SK-N-SH treated with all-trans-retinoic acid at 6 μM for 48 hours (cell line): ENCODE results near the gene GSN.

Experiments
- ATAC-seq: fragments of 200-7000 bp; cut with Tn5 transposase; 3 replicates; pipeline ENCODE4 v1.9.1; 2020; ENCODE audit warnings: mild to moderate bottlenecking, moderate library complexity
- ARNTL ChIP-seq: fragments of 450-650 bp; formaldehyde crosslinking; IDR thresholded peaks from 2 replicates; pipeline ENCODE4 v1.5.0; 2020; ENCODE audit warnings: low read depth, mild to moderate bottlenecking, moderate library complexity, borderline replicate concordance
- BACH2 ChIP-seq: fragments of 250-450 bp; sonication (Bioruptor Pico); IDR thresholded peaks from 2 replicates; pipeline ENCODE4 v1.9.0; 2021; ENCODE audit warnings: mild to moderate bottlenecking, borderline replicate concordance
- CSDC2 ChIP-seq: fragments of 250-450 bp; sonication (Bioruptor Pico); IDR thresholded peaks from 2 replicates; pipeline ENCODE4 v1.5.0; 2020; ENCODE audit warnings: mild to moderate bottlenecking, moderate library complexity
- ESRRG ChIP-seq: fragments of 250-450 bp; sonication (Bioruptor Pico); IDR thresholded peaks from 2 replicates; pipeline ENCODE4 v1.6.1; 2021; ENCODE audit warnings: mild to moderate bottlenecking
- GLIS3 ChIP-seq: fragments of 250-450 bp; sonication (Bioruptor Pico); IDR thresholded peaks from 2 replicates; pipeline ENCODE4 v1.5.0; 2020; ENCODE audit warnings: mild to moderate bottlenecking, moderate library complexity
- ISL1 ChIP-seq: fragments of 250-450 bp; sonication (Bioruptor Pico); IDR thresholded peaks from 2 replicates; pipeline ENCODE4 v2.1.2; 2022; ENCODE audit warnings: mild to moderate bottlenecking, moderate library complexity
- PPARA ChIP-seq: fragments of 250-450 bp; sonication (Bioruptor Pico); IDR thresholded peaks from 2 replicates; pipeline ENCODE4 v1.5.0; 2020; ENCODE audit warnings: mild to moderate bottlenecking, borderline replicate concordance
- RARB ChIP-seq: fragments of 250-450 bp; sonication (Bioruptor Pico); IDR thresholded peaks from 2 replicates; pipeline ENCODE4 v1.8.0; 2021; ENCODE audit warnings: mild to moderate bottlenecking, moderate library complexity
- SNAI2 ChIP-seq: fragments of 250-450 bp; sonication (Bioruptor Pico); IDR thresholded peaks from 2 replicates; pipeline ENCODE4 v1.5.0; 2020; ENCODE audit warnings: mild to moderate bottlenecking, moderate library complexity
- TCF4 ChIP-seq: fragments of 250-450 bp; sonication (Bioruptor Pico); IDR thresholded peaks from 2 replicates; pipeline ENCODE4 v1.8.0; 2021; ENCODE audit warnings: mild to moderate bottlenecking, moderate library complexity, borderline replicate concordance
- TOX ChIP-seq: fragments of 250-450 bp; sonication (Bioruptor Pico); IDR thresholded peaks from 2 replicates; pipeline ENCODE4 v1.8.0; 2021; ENCODE audit warnings: mild to moderate bottlenecking, moderate library complexity, borderline replicate concordance
- ZC3H10 ChIP-seq: fragments of 250-450 bp; sonication (Bioruptor Pico); IDR thresholded peaks from 2 replicates; pipeline ENCODE4 v1.5.1; 2021; ENCODE audit warnings: mild to moderate bottlenecking, moderate library complexity
- ZFP3 ChIP-seq: fragments of 250-450 bp; sonication (Bioruptor Pico); IDR thresholded peaks from 2 replicates; pipeline ENCODE4 v1.5.0; 2020; ENCODE audit warnings: mild to moderate bottlenecking, moderate library complexity
- ZNF8 ChIP-seq: fragments of 450-650 bp; formaldehyde crosslinking; IDR thresholded peaks from 2 replicates; pipeline ENCODE4 v1.5.0; 2020; ENCODE audit warnings: mild to moderate bottlenecking, moderate library complexity
- TF ChIP-seq, protein P1 (sequence below): fragments of 250-450 bp; sonication (Bioruptor Pico); IDR thresholded peaks from 2 replicates; pipeline ENCODE4 v1.8.0; 2021; ENCODE audit warnings: low read depth, mild to moderate bottlenecking, moderate library complexity, borderline replicate concordance
- TF ChIP-seq, protein P2 (sequence below): fragments of 250-450 bp; sonication (Bioruptor Pico); IDR thresholded peaks from 2 replicates; pipeline ENCODE4 v1.5.1; 2020; ENCODE audit warnings: low read depth, mild to moderate bottlenecking, moderate library complexity
- TF ChIP-seq, protein P3 (sequence below): fragments of 250-450 bp; sonication (Bioruptor Pico); IDR thresholded peaks from 2 replicates; pipeline ENCODE4 v1.5.0; 2020; ENCODE audit warnings: mild to moderate bottlenecking, moderate library complexity
- TF ChIP-seq, protein P4 (sequence below): fragments of 250-450 bp; sonication (Bioruptor Pico); IDR thresholded peaks from 2 replicates; pipeline ENCODE4 v1.5.1; 2021; ENCODE audit warnings: mild to moderate bottlenecking, moderate library complexity
- TF ChIP-seq, protein P5 (sequence below): fragments of 250-450 bp; sonication (Bioruptor Pico); IDR thresholded peaks from 2 replicates; pipeline ENCODE4 v1.8.0; 2020; ENCODE audit warnings: mild to moderate bottlenecking, moderate library complexity, borderline replicate concordance

The GSN gene

DNA sequence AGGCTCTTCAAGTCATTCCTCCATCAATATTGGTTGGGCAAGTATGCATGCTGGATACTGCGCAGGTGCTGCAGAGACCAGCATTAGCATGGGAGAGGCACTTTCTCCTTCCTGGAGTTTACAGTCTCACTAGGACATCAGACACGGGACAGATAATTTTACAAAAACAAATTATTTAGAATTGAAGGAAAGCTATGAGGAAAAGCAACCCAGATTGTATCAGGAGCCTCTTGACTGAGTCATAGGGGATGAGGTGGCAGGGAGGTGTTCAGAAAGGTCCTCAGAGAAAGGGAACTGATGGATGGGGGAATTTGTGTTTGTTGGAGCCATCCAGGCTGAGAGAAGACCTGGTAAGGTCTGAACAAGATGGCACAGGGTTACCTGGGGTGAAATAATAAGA lies 41.8 kb upstream of the GSN start:
- TF ChIP-seq, protein P1, sequence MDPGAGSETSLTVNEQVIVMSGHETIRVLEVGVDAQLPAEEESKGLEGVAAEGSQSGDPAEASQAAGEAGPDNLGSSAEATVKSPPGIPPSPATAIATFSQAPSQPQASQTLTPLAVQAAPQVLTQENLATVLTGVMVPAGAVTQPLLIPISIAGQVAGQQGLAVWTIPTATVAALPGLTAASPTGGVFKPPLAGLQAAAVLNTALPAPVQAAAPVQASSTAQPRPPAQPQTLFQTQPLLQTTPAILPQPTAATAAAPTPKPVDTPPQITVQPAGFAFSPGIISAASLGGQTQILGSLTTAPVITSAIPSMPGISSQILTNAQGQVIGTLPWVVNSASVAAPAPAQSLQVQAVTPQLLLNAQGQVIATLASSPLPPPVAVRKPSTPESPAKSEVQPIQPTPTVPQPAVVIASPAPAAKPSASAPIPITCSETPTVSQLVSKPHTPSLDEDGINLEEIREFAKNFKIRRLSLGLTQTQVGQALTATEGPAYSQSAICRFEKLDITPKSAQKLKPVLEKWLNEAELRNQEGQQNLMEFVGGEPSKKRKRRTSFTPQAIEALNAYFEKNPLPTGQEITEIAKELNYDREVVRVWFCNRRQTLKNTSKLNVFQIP (CRISPR knock-in tag): no peak
- TF ChIP-seq TCF4 (CRISPR knock-in tag) (no peak), ZFP3 (CRISPR knock-in tag) (no peak), ISL1 (CRISPR knock-in tag) (no peak), GLIS3 (CRISPR knock-in tag) (no peak), ZNF8 (CRISPR knock-in tag) (no peak), ESRRG (CRISPR knock-in tag) (no peak)
- TF ChIP-seq, protein P2, sequence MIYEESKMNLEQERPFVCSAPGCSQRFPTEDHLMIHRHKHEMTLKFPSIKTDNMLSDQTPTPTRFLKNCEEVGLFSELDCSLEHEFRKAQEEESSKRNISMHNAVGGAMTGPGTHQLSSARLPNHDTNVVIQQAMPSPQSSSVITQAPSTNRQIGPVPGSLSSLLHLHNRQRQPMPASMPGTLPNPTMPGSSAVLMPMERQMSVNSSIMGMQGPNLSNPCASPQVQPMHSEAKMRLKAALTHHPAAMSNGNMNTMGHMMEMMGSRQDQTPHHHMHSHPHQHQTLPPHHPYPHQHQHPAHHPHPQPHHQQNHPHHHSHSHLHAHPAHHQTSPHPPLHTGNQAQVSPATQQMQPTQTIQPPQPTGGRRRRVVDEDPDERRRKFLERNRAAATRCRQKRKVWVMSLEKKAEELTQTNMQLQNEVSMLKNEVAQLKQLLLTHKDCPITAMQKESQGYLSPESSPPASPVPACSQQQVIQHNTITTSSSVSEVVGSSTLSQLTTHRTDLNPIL (CRISPR knock-in tag): no peak
- TF ChIP-seq, protein P3, sequence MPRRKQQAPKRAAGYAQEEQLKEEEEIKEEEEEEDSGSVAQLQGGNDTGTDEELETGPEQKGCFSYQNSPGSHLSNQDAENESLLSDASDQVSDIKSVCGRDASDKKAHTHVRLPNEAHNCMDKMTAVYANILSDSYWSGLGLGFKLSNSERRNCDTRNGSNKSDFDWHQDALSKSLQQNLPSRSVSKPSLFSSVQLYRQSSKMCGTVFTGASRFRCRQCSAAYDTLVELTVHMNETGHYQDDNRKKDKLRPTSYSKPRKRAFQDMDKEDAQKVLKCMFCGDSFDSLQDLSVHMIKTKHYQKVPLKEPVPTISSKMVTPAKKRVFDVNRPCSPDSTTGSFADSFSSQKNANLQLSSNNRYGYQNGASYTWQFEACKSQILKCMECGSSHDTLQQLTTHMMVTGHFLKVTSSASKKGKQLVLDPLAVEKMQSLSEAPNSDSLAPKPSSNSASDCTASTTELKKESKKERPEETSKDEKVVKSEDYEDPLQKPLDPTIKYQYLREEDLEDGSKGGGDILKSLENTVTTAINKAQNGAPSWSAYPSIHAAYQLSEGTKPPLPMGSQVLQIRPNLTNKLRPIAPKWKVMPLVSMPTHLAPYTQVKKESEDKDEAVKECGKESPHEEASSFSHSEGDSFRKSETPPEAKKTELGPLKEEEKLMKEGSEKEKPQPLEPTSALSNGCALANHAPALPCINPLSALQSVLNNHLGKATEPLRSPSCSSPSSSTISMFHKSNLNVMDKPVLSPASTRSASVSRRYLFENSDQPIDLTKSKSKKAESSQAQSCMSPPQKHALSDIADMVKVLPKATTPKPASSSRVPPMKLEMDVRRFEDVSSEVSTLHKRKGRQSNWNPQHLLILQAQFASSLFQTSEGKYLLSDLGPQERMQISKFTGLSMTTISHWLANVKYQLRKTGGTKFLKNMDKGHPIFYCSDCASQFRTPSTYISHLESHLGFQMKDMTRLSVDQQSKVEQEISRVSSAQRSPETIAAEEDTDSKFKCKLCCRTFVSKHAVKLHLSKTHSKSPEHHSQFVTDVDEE (CRISPR knock-in tag): no peak
- TF ChIP-seq, protein P4, sequence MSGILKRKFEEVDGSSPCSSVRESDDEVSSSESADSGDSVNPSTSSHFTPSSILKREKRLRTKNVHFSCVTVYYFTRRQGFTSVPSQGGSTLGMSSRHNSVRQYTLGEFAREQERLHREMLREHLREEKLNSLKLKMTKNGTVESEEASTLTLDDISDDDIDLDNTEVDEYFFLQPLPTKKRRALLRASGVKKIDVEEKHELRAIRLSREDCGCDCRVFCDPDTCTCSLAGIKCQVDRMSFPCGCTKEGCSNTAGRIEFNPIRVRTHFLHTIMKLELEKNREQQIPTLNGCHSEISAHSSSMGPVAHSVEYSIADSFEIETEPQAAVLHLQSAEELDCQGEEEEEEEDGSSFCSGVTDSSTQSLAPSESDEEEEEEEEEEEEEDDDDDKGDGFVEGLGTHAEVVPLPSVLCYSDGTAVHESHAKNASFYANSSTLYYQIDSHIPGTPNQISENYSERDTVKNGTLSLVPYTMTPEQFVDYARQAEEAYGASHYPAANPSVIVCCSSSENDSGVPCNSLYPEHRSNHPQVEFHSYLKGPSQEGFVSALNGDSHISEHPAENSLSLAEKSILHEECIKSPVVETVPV (CRISPR knock-in tag): no peak
- ATAC-seq: peak; percentile 65; the same call in 2 of the 3 replicates

DNA sequence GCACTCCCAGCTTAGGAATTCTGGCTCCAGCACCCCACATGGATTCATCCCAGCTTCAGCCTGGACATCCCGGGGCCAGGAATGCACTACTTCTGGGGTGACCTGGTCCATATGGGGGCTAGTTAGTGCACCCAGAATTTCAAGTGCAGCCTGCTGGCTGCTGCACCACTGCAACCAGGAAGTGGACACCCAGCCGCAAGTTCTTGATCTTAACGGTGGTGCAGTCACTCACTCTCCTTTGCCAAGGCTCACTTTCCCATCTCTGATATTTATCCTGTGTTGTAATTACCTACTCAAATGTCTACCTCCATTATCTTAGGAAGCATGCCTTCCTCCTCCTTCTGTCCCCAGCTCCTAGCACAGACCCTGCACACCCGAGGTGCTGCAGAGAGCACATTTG lies 40.1 kb upstream of the GSN start:
- no peak for TF ChIP-seq PPARA
- no peak for TF ChIP-seq RARB (CRISPR knock-in tag)
- TF ChIP-seq, protein P2 (CRISPR knock-in tag): no peak
- no peak for TF ChIP-seq ZC3H10
- TF ChIP-seq TOX (CRISPR knock-in tag): no peak
- TF ChIP-seq CSDC2 (CRISPR knock-in tag): no peak
- no peak for TF ChIP-seq ESRRG (CRISPR knock-in tag)
- TF ChIP-seq BACH2 (CRISPR knock-in tag): no peak
- TF ChIP-seq, protein P5, sequence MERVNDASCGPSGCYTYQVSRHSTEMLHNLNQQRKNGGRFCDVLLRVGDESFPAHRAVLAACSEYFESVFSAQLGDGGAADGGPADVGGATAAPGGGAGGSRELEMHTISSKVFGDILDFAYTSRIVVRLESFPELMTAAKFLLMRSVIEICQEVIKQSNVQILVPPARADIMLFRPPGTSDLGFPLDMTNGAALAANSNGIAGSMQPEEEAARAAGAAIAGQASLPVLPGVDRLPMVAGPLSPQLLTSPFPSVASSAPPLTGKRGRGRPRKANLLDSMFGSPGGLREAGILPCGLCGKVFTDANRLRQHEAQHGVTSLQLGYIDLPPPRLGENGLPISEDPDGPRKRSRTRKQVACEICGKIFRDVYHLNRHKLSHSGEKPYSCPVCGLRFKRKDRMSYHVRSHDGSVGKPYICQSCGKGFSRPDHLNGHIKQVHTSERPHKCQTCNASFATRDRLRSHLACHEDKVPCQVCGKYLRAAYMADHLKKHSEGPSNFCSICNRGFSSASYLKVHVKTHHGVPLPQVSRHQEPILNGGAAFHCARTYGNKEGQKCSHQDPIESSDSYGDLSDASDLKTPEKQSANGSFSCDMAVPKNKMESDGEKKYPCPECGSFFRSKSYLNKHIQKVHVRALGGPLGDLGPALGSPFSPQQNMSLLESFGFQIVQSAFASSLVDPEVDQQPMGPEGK (CRISPR knock-in tag): no peak
- TF ChIP-seq ZNF8 (CRISPR knock-in tag): no peak
- TF ChIP-seq, protein P1 (CRISPR knock-in tag): no peak
- no peak for TF ChIP-seq SNAI2
- TF ChIP-seq TCF4 (CRISPR knock-in tag): no peak
- TF ChIP-seq, protein P4 (CRISPR knock-in tag): no peak
- no peak for TF ChIP-seq ZFP3 (CRISPR knock-in tag)
- no peak for TF ChIP-seq ARNTL (CRISPR knock-in tag)
- TF ChIP-seq, protein P3 (CRISPR knock-in tag): no peak
- TF ChIP-seq, all 23 proteins: peak for 0
- ATAC-seq: no peak
